Motor neuron (in vitro differentiated cells): ENCODE measurements around the gene GRAMD1B. TPM values are rescaled to one million over a fixed set of nuclear protein-coding genes. Genes with fewer than 3 reads are reported as not detected.
"Not testable (repeated sequence)": the region's sequence is repeated elsewhere in the genome, so short reads cannot be mapped to it uniquely, and the experiment has no call there.

Experiments
- ATAC-seq, 8 experiments: fragments of 200-7000 bp; cut with Tn5 transposase; replicated peaks in 6 of 8; 2 replicates each; pipeline ENCODE4 v1.8.0; 2021; ENCODE audit warnings: mild to moderate bottlenecking in 8 of 8, moderate library complexity in 8 of 8
- H3K27ac ChIP-seq, 2 donors: fragments of 250-450 bp; sonication (Bioruptor Pico); 2 replicates each; pipeline ENCODE4 v1.9.0; 2021; ENCODE audit warnings: antibody characterized with exemption in 2 of 2, mild to moderate bottlenecking in 2 of 2, moderate library complexity in 1 of 2
- H3K4me1 ChIP-seq, 2 donors: fragments of 250-450 bp; sonication (Bioruptor Pico); replicated peaks in 1 of 2; 2 replicates each; pipeline ENCODE4 v1.6.1; 2021; ENCODE audit warnings: antibody characterized with exemption in 2 of 2, mild to moderate bottlenecking in 2 of 2, moderate library complexity in 1 of 2
- H3K4me3 ChIP-seq, 5 donors: fragments of 250-450 bp; sonication (Bioruptor Pico); 2 replicates each; pipeline ENCODE4 v1.9.0; 2021; ENCODE audit warnings: antibody characterized with exemption in 5 of 5, mild to moderate bottlenecking in 5 of 5, moderate library complexity in 4 of 5
- WGBS, 10 experiments: fragments of 450-650 bp; shearing (Covaris generic); methylation state at CpG; one replicate each; pipeline ENCODE4 v1.0.0; 2022; 5-methylcytosine and 5-hydroxymethylcytosine counted together
- in situ Hi-C, 9 experiments: fragments of 400-800 bp; cut with MboI; loops; one replicate each; pipeline ENCODE4 v1.15.0; 2021; ENCODE audit warnings: low sequenced_read_pairs in 9 of 9, low pct_unique_long_range_greater_than_20kb in 2 of 9; ENCODE audit not compliant: unreplicated experiment in 9 of 9
- total RNA-seq, 8 experiments: library from RNA; unstranded; fragments of 300-600 nt; gene quantifications; 2 replicates each; pipeline versions ENCODE4 v1.2.3 to v1.2.4, GENCODE V29; 2022

Gene GRAMD1B
- total RNA-seq, 8 experiments from 2014 or later = 0.94 to 17.1 (median 10.4) TPM

- peak in 2 of 8 experiments; percentile 29 to 91 for ATAC-seq
- 0 to 100% (median 80%) methylated on average over 1 to 5 of the region's 7 CpGs; no CpG with 5 or more reads in 1 of the 10 experiments for WGBS, 10 experiments
- in situ Hi-C loops = no loop called here
- H3K27ac ChIP-seq = no peak overlapping the region
- no peak overlapping the region for H3K4me3 ChIP-seq
- H3K4me1 ChIP-seq = no peaks in the 10 kb centered on the region
Measured at GRCh38 chr11:123438131-123438627, 8.1 kb downstream of the GRAMD1B start.

DNA sequence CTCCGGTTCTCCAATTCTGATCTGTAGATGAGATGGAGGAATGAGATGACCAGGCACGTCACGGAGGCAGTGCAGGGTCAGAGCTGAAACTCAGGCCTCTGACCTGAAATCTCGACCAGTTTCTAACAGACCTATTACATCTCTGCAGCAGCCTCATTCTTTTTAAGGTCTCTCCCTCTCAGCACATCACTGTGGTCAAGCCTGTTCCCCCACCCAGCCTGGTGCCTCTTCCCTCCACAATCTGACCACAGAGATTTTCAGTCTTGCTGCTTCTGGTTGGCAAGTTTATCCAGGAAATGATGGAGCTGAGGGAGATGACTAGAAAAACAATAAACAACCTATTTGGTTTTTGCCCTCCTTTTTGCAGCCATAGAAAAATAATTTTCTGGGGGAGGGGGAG, 9.5 kb downstream of the GRAMD1B start:
- no peak for ATAC-seq
- H3K27ac ChIP-seq = no peak overlapping the region
- in situ Hi-C loops = no loop called here
- H3K4me1 ChIP-seq = no peaks in the 10 kb centered on the region
- H3K4me3 ChIP-seq = no peak overlapping the region
- 0 to 88% (median 52%) methylated on average over 1 to 4 of the region's 4 CpGs; no CpG with 5 or more reads in 3 of the 10 experiments for WGBS, 10 experiments

DNA sequence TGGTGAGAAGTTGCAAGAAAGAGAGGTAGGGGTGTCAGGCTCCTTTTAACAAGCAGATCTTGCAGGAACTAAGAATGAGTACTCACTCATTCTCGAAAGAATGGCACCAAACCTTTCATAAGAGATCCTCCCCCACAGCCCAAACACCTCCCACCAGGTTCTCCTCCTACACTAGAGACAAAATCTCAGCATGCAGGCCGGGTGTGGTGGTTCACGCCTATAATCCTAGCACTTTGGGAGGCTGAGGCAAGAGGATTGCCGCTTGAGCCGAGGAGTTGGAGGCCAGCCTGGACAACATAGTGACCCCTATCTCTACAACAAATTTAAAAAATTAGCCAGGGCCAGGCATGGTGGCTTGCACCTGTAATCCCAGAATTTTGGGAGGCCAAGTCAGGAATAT, 11.1 kb downstream of the GRAMD1B start:
- H3K4me1 ChIP-seq = no peaks in the 10 kb centered on the region
- ATAC-seq = no peak
- no peak overlapping the region for H3K4me3 ChIP-seq
- WGBS, 10 experiments = 67 to 100% (median 93%) methylated on average over 3 to 4 of the region's 5 CpGs; no CpG with 5 or more reads in 5 of the 10 experiments
- in situ Hi-C loops = no loop called here
- H3K27ac ChIP-seq = no peak overlapping the region

DNA sequence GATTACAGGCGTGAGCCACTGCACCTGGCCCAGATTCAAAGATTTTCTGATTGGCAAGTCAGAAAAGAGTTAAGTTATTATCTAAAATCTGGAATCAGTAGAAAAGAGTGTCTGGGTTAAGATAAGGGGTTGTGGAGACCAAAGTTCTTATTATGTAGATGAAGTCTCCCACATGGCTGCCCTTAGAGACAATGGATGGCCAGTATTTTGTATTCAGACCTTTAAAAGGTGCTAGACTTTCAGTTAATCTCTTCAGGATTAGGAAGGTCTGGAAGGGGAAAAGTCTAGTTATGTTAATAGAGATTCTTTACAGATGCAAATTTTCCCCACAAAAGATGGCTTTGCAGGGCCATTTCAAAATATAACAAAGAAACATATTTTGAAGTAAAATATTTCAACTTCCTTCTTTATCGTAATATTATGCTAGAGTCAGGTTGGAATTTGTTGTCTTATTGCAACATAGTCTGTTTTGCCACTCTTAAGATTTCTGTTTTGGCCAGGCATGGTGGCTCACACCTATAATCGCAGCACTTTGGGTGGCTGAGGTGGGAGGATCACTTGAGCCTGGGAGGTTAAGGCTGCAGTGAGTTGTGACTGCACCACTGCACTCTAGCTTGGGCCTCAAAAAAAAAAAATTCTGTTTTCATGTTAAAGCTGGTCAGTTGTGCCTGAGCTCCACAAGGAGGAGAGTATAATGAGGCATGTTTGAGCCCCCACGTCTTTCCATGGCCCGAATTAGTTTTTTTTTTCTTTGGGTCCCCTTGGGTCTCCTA, 14.0 kb downstream of the GRAMD1B start:
- in situ Hi-C loops = no loop called here
- WGBS, 10 experiments = 58 to 100% (median 89%) methylated on average over 1 to 4 of the region's 5 CpGs; no CpG with 5 or more reads in 1 of the 10 experiments

GRCh38 chr11:123448823-123449222, 18.8 kb downstream of the GRAMD1B start:
- in situ Hi-C loops = no loop called here
- H3K27ac ChIP-seq = no peak overlapping the region
- ATAC-seq = peak in 1 of 8 experiments; percentile 8
- 40 to 95% (median 80%) methylated on average over 1 to 7 of the region's 8 CpGs; no CpG with 5 or more reads in 1 of the 10 experiments for WGBS, 10 experiments
- peaks cover 0 to 7% of the 10 kb centered on the region in 2 donors for H3K4me1 ChIP-seq
- H3K4me3 ChIP-seq = no peak overlapping the region

More for the DNA sequence above, 14.0 kb downstream of the GRAMD1B start:
- peaks cover 0 to 3% of the 10 kb centered on the region in 2 donors for H3K4me1 ChIP-seq
- no peak overlapping the region for H3K4me3 ChIP-seq
- no peak overlapping the region for H3K27ac ChIP-seq
- ATAC-seq = no peak

GRCh38 chr11:123449436-123449835, 19.4 kb downstream of the GRAMD1B start:
- Histone ChIP-seq H3K4me1 (peaks cover 0 to 7% of the 10 kb centered on the region in 2 donors), H3K4me3 (no peak overlapping the region), H3K27ac (no peak overlapping the region)
- in situ Hi-C loops = no loop called here
- no peak for ATAC-seq

GRCh38 chr11:123450623-123451022, 20.6 kb downstream of the GRAMD1B start:
- H3K27ac ChIP-seq = no peak overlapping the region
- 100% methylated on average over 1 to 2 of the region's 3 CpGs; no CpG with 5 or more reads in 4 of the 10 experiments for WGBS, 10 experiments
- H3K4me3 ChIP-seq = no peak overlapping the region
- H3K4me1 ChIP-seq = peaks cover 0 to 7% of the 10 kb centered on the region in 2 donors
- no peak for ATAC-seq
- in situ Hi-C loops = no loop called here

GRCh38 chr11:123451183-123451781, 21.2 kb downstream of the GRAMD1B start:
- Histone ChIP-seq H3K4me3 (no peak overlapping the region), H3K27ac (no peak overlapping the region), H3K4me1 (peaks cover 0 to 7% of the 10 kb centered on the region in 2 donors)
- in situ Hi-C loops = no loop called here
- 14 to 100% (median 85%) methylated on average over 1 to 4 of the region's 5 CpGs for WGBS, 10 experiments
- no peak for ATAC-seq

DNA sequence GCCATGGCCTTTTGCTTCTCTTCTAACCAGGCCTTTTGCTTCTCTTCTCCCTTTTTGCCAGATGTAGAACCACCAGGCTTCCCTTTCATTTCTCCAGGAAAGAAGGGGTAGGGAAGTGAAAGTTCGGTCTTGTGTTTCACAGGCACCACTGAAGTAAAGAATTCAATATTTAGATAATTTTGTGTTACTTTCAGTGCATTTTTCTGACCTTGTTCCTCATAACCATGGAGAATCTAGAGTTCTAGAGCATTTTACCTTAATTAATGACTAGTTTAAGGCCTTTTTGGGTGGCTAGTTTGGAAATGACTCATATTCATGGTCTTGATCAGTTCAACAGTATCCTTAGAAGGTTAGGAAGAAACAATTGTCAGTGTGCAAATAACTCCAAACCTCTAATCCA, 22.7 kb downstream of the GRAMD1B start:
- ATAC-seq = no peak
- Histone ChIP-seq H3K4me3 (no peak overlapping the region), H3K4me1 (peaks cover 0 to 7% of the 10 kb centered on the region in 2 donors), H3K27ac (no peak overlapping the region)
- 67 to 100% (median 100%) methylated on average over 1 of the region's 1 CpG; no CpG with 5 or more reads in 3 of the 10 experiments for WGBS, 10 experiments
- in situ Hi-C loops = no loop called here

DNA sequence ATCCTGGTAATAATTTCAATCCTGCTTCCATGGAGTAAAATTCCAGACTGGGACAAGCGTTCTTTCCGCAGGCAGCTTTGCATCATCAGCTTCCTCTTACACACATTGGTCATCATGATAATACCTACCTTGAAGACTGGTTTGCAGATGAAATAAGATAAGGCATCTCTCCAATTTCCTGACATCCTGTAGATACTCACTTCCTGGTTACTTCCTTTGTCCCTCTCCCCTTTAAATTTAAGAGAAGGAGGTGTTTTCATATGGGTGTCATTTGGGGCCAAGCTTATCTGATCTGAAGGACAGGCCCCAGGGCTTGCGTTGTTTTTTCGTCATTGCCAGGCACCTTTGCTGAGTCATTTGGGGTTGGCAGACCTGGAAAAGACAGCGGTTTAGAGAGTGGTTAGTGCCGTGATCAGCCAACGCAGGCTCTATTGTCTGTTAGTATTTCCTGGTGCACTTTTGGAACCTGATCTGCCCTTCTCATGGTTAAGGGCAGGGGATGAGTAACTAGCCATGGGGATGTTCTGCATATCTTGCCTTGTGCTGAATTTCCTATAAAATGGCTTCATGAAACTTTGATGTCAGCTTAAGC, 24.1 kb downstream of the GRAMD1B start:
- in situ Hi-C loops = no loop called here
- Histone ChIP-seq H3K4me3 (no peak overlapping the region), H3K27ac (no peak overlapping the region), H3K4me1 (peaks cover 0 to 3% of the 10 kb centered on the region in 2 donors)
- ATAC-seq = no peak
- 20 to 95% (median 78%) methylated on average over 2 to 4 of the region's 7 CpGs; no CpG with 5 or more reads in 1 of the 10 experiments for WGBS, 10 experiments

DNA sequence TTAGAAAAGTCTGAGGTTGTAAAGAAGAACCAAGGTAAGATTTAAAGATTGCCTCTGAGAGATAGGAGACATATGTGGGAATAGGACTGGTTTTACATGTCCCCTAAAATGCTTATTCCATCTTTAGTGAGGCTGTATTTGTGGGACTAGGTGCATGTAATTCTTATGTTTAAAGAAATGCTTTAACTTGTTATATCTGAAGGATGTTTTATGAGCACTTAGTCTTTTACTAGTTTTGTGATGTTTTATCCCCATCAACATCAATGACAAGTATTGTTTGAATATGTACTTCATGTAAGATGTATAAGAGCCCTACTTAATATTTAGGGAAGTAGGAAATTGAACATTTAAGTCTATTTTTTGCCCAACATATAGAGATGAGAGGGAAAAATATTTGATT, 24.7 kb downstream of the GRAMD1B start:
- no peak for ATAC-seq
- H3K4me3 ChIP-seq = no peak overlapping the region
- no peaks in the 10 kb centered on the region for H3K4me1 ChIP-seq
- in situ Hi-C loops = no loop called here
- no peak overlapping the region for H3K27ac ChIP-seq

- in situ Hi-C loops, H3K27ac ChIP-seq, ATAC-seq, H3K4me3 ChIP-seq, H3K4me1 ChIP-seq: not testable (repeated sequence)
- WGBS, 10 experiments = 63 to 100% (median 77%) methylated on average over 1 to 5 of the region's 5 CpGs; no CpG with 5 or more reads in 2 of the 10 experiments
Measured at GRCh38 chr11:123456448-123456847, 26.4 kb downstream of the GRAMD1B start.

- H3K4me1 ChIP-seq = no peaks in the 10 kb centered on the region
- WGBS, 10 experiments = 57 to 100% (median 84%) methylated on average over 1 to 8 of the region's 8 CpGs; no CpG with 5 or more reads in 1 of the 10 experiments
- no peak overlapping the region for H3K27ac ChIP-seq
- no peak for ATAC-seq
- in situ Hi-C loops = no loop called here
- H3K4me3 ChIP-seq = no peak overlapping the region
Measured at GRCh38 chr11:123457187-123457770, 27.2 kb downstream of the GRAMD1B start.
